ENCODE results near the gene FAM111A. TPM values are rescaled to one million over a fixed set of nuclear protein-coding genes. Genes with fewer than 3 reads are reported as not detected.
"Not testable (repeated sequence)": the region's sequence is repeated elsewhere in the genome, so short reads cannot be mapped to it uniquely, and the experiment has no call there.

The FAM111A gene
- total RNA-seq, 5 donors from 2014 or later (not counting 1 experiment from before 2014, with no cell fraction given) = 75.9 to 90.2 (median 78.9) TPM

- Histone ChIP-seq H3K4me3 (ENCODE audit: control insufficient read depth in 1 of 2, extremely low read depth in 1 of 2, low read length in 1 of 2) (no peak overlapping the region), H3K4me1 (ENCODE audit: control insufficient read depth in 1 of 2, extremely low read depth in 1 of 2, insufficient read depth in 2 of 2, low read length in 2 of 2) (no peaks in the 10 kb centered on the region), H3K9me3 (peaks cover 5% of the 10 kb centered on the region), H3K27ac (ENCODE audit: low read length) (no peak overlapping the region), H3K36me3 (ENCODE audit: control insufficient read depth in 2 of 2, extremely low read depth in 1 of 2, insufficient read depth in 1 of 2, low read length in 1 of 2) (peaks cover 0 to 5% of the 10 kb centered on the region in 2 donors), H3K27me3 (replicated peaks in 1 of 2; ENCODE audit: control insufficient read depth in 2 of 2, extremely low read depth in 1 of 2, insufficient read depth in 2 of 2, low read length in 1 of 2) (no peaks in the 10 kb centered on the region)
- no peak overlapping the region for H3K27ac Mint-ChIP-seq
- no peak for DNase-seq
- H3K36me3 Mint-ChIP-seq = peaks cover 11% of the 10 kb centered on the region
- H3K27me3 Mint-ChIP-seq = peaks cover 0 to 4% of the 10 kb centered on the region in 2 donors
- H3K9me3 Mint-ChIP-seq = peaks cover 0 to 15% (median 7%) of the 10 kb centered on the region in 3 donors
- H3K4me3 Mint-ChIP-seq = no peak overlapping the region
- ChIA-PET POLR2A (no interaction called here), CTCF (no interaction called here)
- H3K4me1 Mint-ChIP-seq = peaks cover 0 to 2% (median 0%) of the 10 kb centered on the region in 3 donors
- ATAC-seq (replicated peaks in 1 of 4) = no peak
- WGBS (ENCODE audit: insufficient coverage) = 100% methylated on average over 1 of the region's 3 CpGs
Measured at GRCh38 chr11:59114344-59114743, 28.3 kb upstream of the FAM111A start.

- no peak overlapping the region for H3K27ac ChIP-seq (ENCODE audit: low read length)
- H3K9me3 ChIP-seq = peaks cover 5% of the 10 kb centered on the region
- no peaks in the 10 kb centered on the region for H3K4me1 ChIP-seq (ENCODE audit: control insufficient read depth in 1 of 2, extremely low read depth in 1 of 2, insufficient read depth in 2 of 2, low read length in 2 of 2)
- H3K4me3 ChIP-seq (ENCODE audit: control insufficient read depth in 1 of 2, extremely low read depth in 1 of 2, low read length in 1 of 2) = no peak overlapping the region
- Mint-ChIP-seq H3K27me3 (peaks cover 0 to 4% of the 10 kb centered on the region in 2 donors), H3K27ac (no peak overlapping the region), H3K4me3 (no peak overlapping the region), H3K4me1 (peaks cover 0 to 2% (median 0%) of the 10 kb centered on the region in 3 donors), H3K9me3 (peaks cover 0 to 16% (median 7%) of the 10 kb centered on the region in 3 donors), H3K36me3 (peaks cover 11% of the 10 kb centered on the region)
- WGBS (ENCODE audit: insufficient coverage) = no CpG with 5 or more reads among the region's 1 CpG
- CTCF ChIA-PET = no interaction called here
- ATAC-seq (replicated peaks in 1 of 4) (no peak), DNase-seq (no peak)
- H3K36me3 ChIP-seq (ENCODE audit: control insufficient read depth in 2 of 2, extremely low read depth in 1 of 2, insufficient read depth in 1 of 2, low read length in 1 of 2) = peaks cover 0 to 5% of the 10 kb centered on the region in 2 donors
- POLR2A ChIA-PET = no interaction called here
- H3K27me3 ChIP-seq (replicated peaks in 1 of 2; ENCODE audit: control insufficient read depth in 2 of 2, extremely low read depth in 1 of 2, insufficient read depth in 2 of 2, low read length in 1 of 2) = no peaks in the 10 kb centered on the region
Measured at GRCh38 chr11:59115553-59115952, 27.1 kb upstream of the FAM111A start.

- Mint-ChIP-seq H3K4me1 (peaks cover 0 to 2% (median 0%) of the 10 kb centered on the region in 3 donors), H3K27ac (no peak overlapping the region), H3K36me3 (peaks cover 11% of the 10 kb centered on the region), H3K9me3 (peaks cover 0 to 16% (median 7%) of the 10 kb centered on the region in 3 donors), H3K27me3 (peaks cover 0 to 4% of the 10 kb centered on the region in 2 donors), H3K4me3 (no peak overlapping the region)
- H3K4me3 ChIP-seq (ENCODE audit: control insufficient read depth in 1 of 2, extremely low read depth in 1 of 2, low read length in 1 of 2) = no peak overlapping the region
- no peaks in the 10 kb centered on the region for H3K4me1 ChIP-seq (ENCODE audit: control insufficient read depth in 1 of 2, extremely low read depth in 1 of 2, insufficient read depth in 2 of 2, low read length in 2 of 2)
- no peaks in the 10 kb centered on the region for H3K27me3 ChIP-seq (replicated peaks in 1 of 2; ENCODE audit: control insufficient read depth in 2 of 2, extremely low read depth in 1 of 2, insufficient read depth in 2 of 2, low read length in 1 of 2)
- no peak overlapping the region for H3K27ac ChIP-seq (ENCODE audit: low read length)
- CTCF ChIA-PET = no interaction called here
- DNase-seq = no peak
- H3K9me3 ChIP-seq = peaks cover 5% of the 10 kb centered on the region
- peaks cover 0 to 5% of the 10 kb centered on the region in 2 donors for H3K36me3 ChIP-seq (ENCODE audit: control insufficient read depth in 2 of 2, extremely low read depth in 1 of 2, insufficient read depth in 1 of 2, low read length in 1 of 2)
- POLR2A ChIA-PET = no interaction called here
- no peak for ATAC-seq (replicated peaks in 1 of 4)
- WGBS (ENCODE audit: insufficient coverage) = no CpG with 5 or more reads among the region's 2 CpGs
Measured at GRCh38 chr11:59117774-59118173, 24.9 kb upstream of the FAM111A start.

GRCh38 chr11:59119826-59120225 lies 22.8 kb upstream of the FAM111A start:
- H3K4me3 Mint-ChIP-seq = no peak overlapping the region
- H3K9me3 ChIP-seq = peaks cover 5% of the 10 kb centered on the region
- ATAC-seq (replicated peaks in 1 of 4) (no peak), DNase-seq (no peak)
- no peaks in the 10 kb centered on the region for H3K27me3 Mint-ChIP-seq
- ChIA-PET POLR2A (no interaction called here), CTCF (no interaction called here)
- peaks cover 11% of the 10 kb centered on the region for H3K36me3 Mint-ChIP-seq
- H3K27ac ChIP-seq (ENCODE audit: low read length) = no peak overlapping the region
- no peaks in the 10 kb centered on the region for H3K27me3 ChIP-seq (replicated peaks in 1 of 2; ENCODE audit: control insufficient read depth in 2 of 2, extremely low read depth in 1 of 2, insufficient read depth in 2 of 2, low read length in 1 of 2)
- H3K4me3 ChIP-seq (ENCODE audit: control insufficient read depth in 1 of 2, extremely low read depth in 1 of 2, low read length in 1 of 2) = no peak overlapping the region
- no peak overlapping the region for H3K27ac Mint-ChIP-seq
- peaks cover 0 to 5% of the 10 kb centered on the region in 2 donors for H3K36me3 ChIP-seq (ENCODE audit: control insufficient read depth in 2 of 2, extremely low read depth in 1 of 2, insufficient read depth in 1 of 2, low read length in 1 of 2)
- no peaks in the 10 kb centered on the region for H3K4me1 Mint-ChIP-seq
- no peaks in the 10 kb centered on the region for H3K4me1 ChIP-seq (ENCODE audit: control insufficient read depth in 1 of 2, extremely low read depth in 1 of 2, insufficient read depth in 2 of 2, low read length in 2 of 2)
- H3K9me3 Mint-ChIP-seq = peaks cover 0 to 16% (median 7%) of the 10 kb centered on the region in 3 donors

- Histone ChIP-seq H3K27me3 (replicated peaks in 1 of 2; ENCODE audit: control insufficient read depth in 2 of 2, extremely low read depth in 1 of 2, insufficient read depth in 2 of 2, low read length in 1 of 2) (no peaks in the 10 kb centered on the region), H3K9me3 (no peaks in the 10 kb centered on the region), H3K4me3 (ENCODE audit: control insufficient read depth in 1 of 2, extremely low read depth in 1 of 2, low read length in 1 of 2) (no peak overlapping the region), H3K27ac (ENCODE audit: low read length) (peak overlapping the region; percentile 34), H3K36me3 (ENCODE audit: control insufficient read depth in 2 of 2, extremely low read depth in 1 of 2, insufficient read depth in 1 of 2, low read length in 1 of 2) (peaks cover 6 to 34% of the 10 kb centered on the region in 2 donors), H3K4me1 (ENCODE audit: control insufficient read depth in 1 of 2, extremely low read depth in 1 of 2, insufficient read depth in 2 of 2, low read length in 2 of 2) (peaks cover 2 to 8% of the 10 kb centered on the region in 2 experiments)
- ATAC-seq (replicated peaks in 1 of 4) (peak; percentile 100), DNase-seq (peak; percentile 65 to 92 (median 85))
- peak overlapping the region in 1 of 2 donors; percentile 75 for H3K27ac Mint-ChIP-seq
- 12% methylated on average over 13 of the region's 20 CpGs for WGBS (ENCODE audit: insufficient coverage)
- ChIA-PET CTCF (interaction anchor here (0.6 to 1.9 kb wide), 39 partner anchors 9 to 1335 kb away, joined by 3 to 20 read pairs (median 4); partner anchors contain the start of genes DTX4 (in 1 of the 2) and FAM111B (in 1 of the 2)), POLR2A (no interaction called here)
- peaks cover 51% of the 10 kb centered on the region for H3K36me3 Mint-ChIP-seq
- H3K4me3 Mint-ChIP-seq = peak overlapping the region in 1 of 3 donors; percentile 41
- peaks cover 9 to 12% (median 9%) of the 10 kb centered on the region in 3 donors for H3K4me1 Mint-ChIP-seq
- no peaks in the 10 kb centered on the region for H3K27me3 Mint-ChIP-seq
- H3K9me3 Mint-ChIP-seq = peaks cover 0 to 4% (median 0%) of the 10 kb centered on the region in 3 donors
Measured at GRCh38 chr11:59135648-59136461, 6.8 kb upstream of the FAM111A start.

- H3K4me1 ChIP-seq (ENCODE audit: control insufficient read depth in 1 of 2, extremely low read depth in 1 of 2, insufficient read depth in 2 of 2, low read length in 2 of 2); H3K27me3 Mint-ChIP-seq; POLR2A ChIA-PET; H3K4me3 ChIP-seq (ENCODE audit: control insufficient read depth in 1 of 2, extremely low read depth in 1 of 2, low read length in 1 of 2); H3K9me3 Mint-ChIP-seq; H3K27me3 ChIP-seq (replicated peaks in 1 of 2; ENCODE audit: control insufficient read depth in 2 of 2, extremely low read depth in 1 of 2, insufficient read depth in 2 of 2, low read length in 1 of 2); ATAC-seq (replicated peaks in 1 of 4); H3K9me3 ChIP-seq; H3K27ac Mint-ChIP-seq; H3K27ac ChIP-seq (ENCODE audit: low read length); DNase-seq; H3K4me3 Mint-ChIP-seq: not testable (repeated sequence)
- peaks cover 4 to 34% of the 10 kb centered on the region in 2 donors for H3K36me3 ChIP-seq (ENCODE audit: control insufficient read depth in 2 of 2, extremely low read depth in 1 of 2, insufficient read depth in 1 of 2, low read length in 1 of 2)
- Mint-ChIP-seq H3K36me3 (peaks cover 44% of the 10 kb centered on the region), H3K4me1 (peaks cover 16 to 19% (median 16%) of the 10 kb centered on the region in 3 donors)
- CTCF ChIA-PET = interaction anchor here (0.6 to 1.6 kb wide), 20 partner anchors 8 to 484 kb away, joined by 3 to 20 read pairs (median 5); partner anchors contain the start of genes DTX4 (in 1 of the 2) and FAM111B (in 1 of the 2)
- WGBS (ENCODE audit: insufficient coverage) = 96% methylated on average over 4 of the region's 6 CpGs
Measured at GRCh38 chr11:59136551-59136950, 6.1 kb upstream of the FAM111A start.

Measured in T-cell (primary cell).